Liver (tissue), 9 donors: ENCODE measurements around the gene PRKCD. TPM values are rescaled to one million over a fixed set of nuclear protein-coding genes. Genes with fewer than 3 reads are reported as not detected.

Experiments
- DNase-seq: peaks from one replicate; pipeline ENCODE4 v3.0.0-alpha.2; 2017; ENCODE audit warnings: low spot score
- H3K27ac ChIP-seq, 2 donors: one replicate each; pipeline ENCODE4 v1.7.0; 2013; ENCODE audit warnings: inconsistent platforms in 2 of 2, low read length in 2 of 2, control low read depth in 1 of 2, low read depth in 1 of 2, mild to moderate bottlenecking in 1 of 2
- H3K27me3 ChIP-seq, 4 donors: one replicate each; pipeline versions ENCODE4 v1.6.1 to v1.7.0; 2013; ENCODE audit warnings: low read length in 3 of 4, inconsistent platforms in 1 of 4, mild to moderate bottlenecking in 1 of 4, moderate library complexity in 1 of 4; ENCODE audit not compliant: control insufficient read depth in 4 of 4, insufficient read depth in 4 of 4
- H3K36me3 ChIP-seq, 4 donors: one replicate each; pipeline versions ENCODE4 v1.6.1 to v1.7.0; 2013; ENCODE audit warnings: low read length in 3 of 4, mild to moderate bottlenecking in 3 of 4, low read depth in 1 of 4, moderate library complexity in 1 of 4; ENCODE audit not compliant: control insufficient read depth in 4 of 4, insufficient read depth in 3 of 4
- H3K4me1 ChIP-seq, 4 donors: one replicate each; pipeline versions ENCODE4 v1.6.1 to v1.7.0; 2013; ENCODE audit warnings: low read length in 3 of 4, mild to moderate bottlenecking in 3 of 4, moderate library complexity in 1 of 4; ENCODE audit not compliant: control insufficient read depth in 4 of 4, insufficient read depth in 4 of 4
- H3K4me3 ChIP-seq, 3 donors: one replicate each; pipeline versions ENCODE4 v1.6.1 to v1.7.0; 2013; ENCODE audit warnings: low read length in 3 of 3, control low read depth in 1 of 3, low read depth in 1 of 3, mild to moderate bottlenecking in 1 of 3
- H3K9ac ChIP-seq, 2 donors: one replicate each; pipeline ENCODE4 v1.7.0; 2013; ENCODE audit warnings: low read length in 2 of 2, mild to moderate bottlenecking in 2 of 2, moderate library complexity in 2 of 2, control low read depth in 1 of 2, low read depth in 1 of 2
- H3K9me3 ChIP-seq, 4 donors: one replicate each; pipeline versions ENCODE4 v1.6.1 to v1.7.0; 2013; ENCODE audit warnings: low read length in 3 of 4; ENCODE audit not compliant: control insufficient read depth in 4 of 4
- CTCF ChIP-seq: fragments of 150-350 bp; IDR thresholded peaks from 2 replicates; pipeline ENCODE4 v1.5.1; 2017; ENCODE audit warnings: improper control_type of control experiment, low read depth, low read length; ENCODE audit not compliant: missing input control
- EGR1 ChIP-seq, 2 donors: IDR thresholded peaks; 2 replicates each; pipeline ENCODE4 v1.6.1; 2016 to 2018; ENCODE audit warnings: antibody characterized with exemption in 2 of 2, low read depth in 2 of 2
- FOXA1 ChIP-seq: IDR thresholded peaks from 2 replicates; pipeline ENCODE4 v1.6.1; 2016; ENCODE audit warnings: antibody characterized with exemption
- FOXA2 ChIP-seq: IDR thresholded peaks from 2 replicates; pipeline ENCODE4 v1.6.1; 2016; ENCODE audit warnings: antibody characterized with exemption
- GABPA ChIP-seq, 2 donors: IDR thresholded peaks in 1 of 2; conservative IDR thresholded peaks in 1 of 2; 2 replicates each; pipeline ENCODE4 v1.6.1; 2016; ENCODE audit warnings: antibody characterized with exemption in 2 of 2, mild to moderate bottlenecking in 1 of 2, moderate library complexity in 1 of 2
- HNF4A ChIP-seq, 2 donors: conservative IDR thresholded peaks; 2 replicates each; pipeline ENCODE4 v1.6.1; 2016; ENCODE audit warnings: antibody characterized with exemption in 2 of 2, mild to moderate bottlenecking in 2 of 2
- HNF4G ChIP-seq: IDR thresholded peaks from 2 replicates; pipeline ENCODE4 v1.6.1; 2016; ENCODE audit warnings: antibody characterized with exemption
- JUND ChIP-seq, 2 donors: IDR thresholded peaks; 2 replicates each; pipeline ENCODE4 v1.6.1; 2016; ENCODE audit warnings: antibody characterized with exemption in 2 of 2
- NR2F2 ChIP-seq: IDR thresholded peaks from 2 replicates; pipeline ENCODE4 v1.6.1; 2016; ENCODE audit warnings: antibody characterized with exemption
- RAD21 ChIP-seq, 2 donors: IDR thresholded peaks; 2 replicates each; pipeline ENCODE4 v1.6.1; 2016; ENCODE audit warnings: antibody characterized with exemption in 2 of 2, mild to moderate bottlenecking in 2 of 2
- REST ChIP-seq: IDR thresholded peaks from 2 replicates; pipeline ENCODE4 v1.6.1; 2016; ENCODE audit warnings: antibody characterized with exemption, mild to moderate bottlenecking
- RXRA ChIP-seq, 2 donors: IDR thresholded peaks; 2 replicates each; pipeline ENCODE4 v1.6.1; 2017 to 2018; ENCODE audit warnings: antibody characterized with exemption in 2 of 2, mild to moderate bottlenecking in 1 of 2
- SP1 ChIP-seq: IDR thresholded peaks from 2 replicates; pipeline ENCODE4 v1.6.1; 2018; ENCODE audit warnings: antibody characterized with exemption, mild to moderate bottlenecking
- TAF1 ChIP-seq: conservative IDR thresholded peaks from 2 replicates; pipeline ENCODE4 v1.6.1; 2016; ENCODE audit warnings: antibody characterized with exemption, mild to moderate bottlenecking
- YY1 ChIP-seq: IDR thresholded peaks from 2 replicates; pipeline ENCODE4 v1.6.1; 2016; ENCODE audit warnings: antibody characterized with exemption, mild to moderate bottlenecking
- whole genome bisulfite sequencing: extraction: QIAGEN DNeasy Blood & Tissue Kit; methylation state at CpG from one replicate; pipeline ENCODE4 v1.1.7; 2013; 5-methylcytosine and 5-hydroxymethylcytosine counted together
- polyA plus RNA-seq, 2 donors: library from polyadenylated mRNA; stranded (reverse) in 1 of 2; unstranded in 1 of 2; fragments of 200-250 nt in 1 of 2; fragments of >200 nt in 1 of 2; fragmentation: Nextera tagmentation in 1 of 2; extraction: Ambion mirVana in 1 of 2; gene quantifications; one replicate each; pipeline versions ENCODE4 v1.2.1 to v1.2.3, GENCODE V29; 2013 to 2015
- total RNA-seq, 2 donors: library from RNA; depleted of rRNA; stranded (reverse); fragments of >200 nt; gene quantifications; one replicate each; pipeline ENCODE4 v1.2.3, GENCODE V29; 2014
- TF ChIP-seq, protein P1 (sequence below): IDR thresholded peaks from 2 replicates; pipeline ENCODE4 v1.6.1; 2016; ENCODE audit warnings: antibody characterized with exemption
- TF ChIP-seq, protein P2 (sequence below): IDR thresholded peaks from 2 replicates; pipeline ENCODE4 v1.6.1; 2016; ENCODE audit warnings: antibody characterized with exemption
- TF ChIP-seq, protein P3 (sequence below): IDR thresholded peaks from 2 replicates; pipeline ENCODE4 v1.6.1; 2016; ENCODE audit warnings: antibody characterized with exemption
- donor health status: healthy.
- donor health status: healthy.
- donor health status: healthy.
- donor health status: healthy.
- donor health status: healthy.

Gene PRKCD
- total and polyA plus RNA-seq, 4 donors, result 3.1 to 7.3 (median 3.4) TPM

DNA sequence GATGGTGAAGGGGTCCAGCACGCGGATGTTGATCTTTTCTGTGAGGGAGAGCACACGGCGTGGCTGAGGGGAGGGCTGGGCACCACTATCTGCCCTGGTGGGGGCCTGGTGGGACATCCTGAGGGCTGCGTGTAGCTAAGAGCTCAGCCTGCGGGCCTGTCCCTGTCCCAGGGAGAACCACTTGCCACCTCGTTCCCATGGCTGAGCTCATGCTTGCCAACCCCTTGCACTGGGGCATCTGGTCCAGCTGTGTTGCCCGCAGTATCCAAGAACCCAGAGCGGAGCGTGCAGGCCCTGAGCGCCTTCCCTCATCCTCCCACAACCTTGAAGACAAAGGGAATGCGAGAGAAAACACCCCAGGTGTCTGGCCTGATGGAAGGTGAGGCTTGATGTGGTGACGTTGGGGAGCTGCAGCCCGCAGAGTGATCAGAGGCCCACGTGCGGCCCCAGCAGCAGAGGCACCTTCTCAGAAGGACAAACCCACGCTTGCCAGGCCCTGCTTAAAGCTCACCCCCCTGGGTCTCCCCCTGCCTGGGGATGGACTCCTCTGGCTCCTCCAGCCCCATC lies 65.9 kb downstream of the PRKCD start (continued):
- no peak for TF ChIP-seq REST
- TF ChIP-seq TAF1, result no peak

DNA sequence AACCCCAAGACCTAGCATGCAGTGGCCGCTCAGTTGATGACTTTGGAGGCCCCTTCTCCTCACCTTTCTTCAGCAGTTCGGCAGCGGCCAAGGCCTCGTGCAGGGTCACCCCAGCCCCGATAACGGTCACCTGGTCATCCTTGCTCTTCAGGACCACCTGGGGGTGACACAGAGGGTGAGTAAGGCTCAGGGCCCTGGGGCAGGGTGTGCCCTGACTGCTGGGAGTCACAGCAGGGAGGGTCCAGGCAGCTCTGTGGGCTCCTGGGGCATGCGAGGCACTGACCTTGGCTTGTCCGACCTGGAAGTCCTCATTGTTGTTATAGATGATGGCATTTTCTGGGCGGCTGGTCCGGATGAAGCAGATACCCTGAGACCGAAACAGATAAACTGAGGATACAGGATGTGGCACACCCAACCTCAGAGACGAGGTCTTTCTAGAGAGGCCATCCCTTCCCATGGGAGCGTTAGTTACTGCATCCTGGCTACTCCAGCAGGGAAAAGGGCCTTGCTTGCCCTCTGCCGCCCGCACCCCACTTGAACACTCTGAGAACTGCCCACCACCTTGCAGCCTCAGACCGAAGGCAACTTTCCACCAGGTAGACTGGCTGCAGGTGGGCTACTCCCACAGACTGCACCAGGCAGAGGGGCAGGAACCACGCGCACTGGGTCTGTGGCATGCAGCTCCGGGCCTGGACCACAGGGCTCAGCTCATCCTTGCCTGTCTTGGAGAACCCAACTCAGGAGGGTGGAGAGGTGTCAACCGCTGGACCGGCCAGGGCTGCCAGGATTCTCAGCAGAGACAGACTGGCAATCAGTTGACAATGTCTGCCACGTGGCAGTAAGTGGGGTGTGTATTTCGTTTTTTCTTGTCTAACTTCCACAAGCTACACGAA lies 67.2 kb downstream of the PRKCD start:
- no peaks in the 10 kb centered on the region for H3K27me3 ChIP-seq
- no peak overlapping the region for H3K27ac ChIP-seq
- no peak for DNase-seq
- H3K4me3 ChIP-seq, result no peak overlapping the region
- peaks cover 43 to 87% (median 49%) of the 10 kb centered on the region in 4 donors for H3K36me3 ChIP-seq
- H3K4me1 ChIP-seq, result no peaks in the 10 kb centered on the region
- TF ChIP-seq RAD21 (IDR thresholded peaks at IDR 0.05) (no peak), NR2F2 (no peak)
- H3K9me3 ChIP-seq, result no peaks in the 10 kb centered on the region
- no peak overlapping the region for H3K9ac ChIP-seq
- WGBS, result 88% methylated on average over 24 of the region's 24 CpGs

DNA sequence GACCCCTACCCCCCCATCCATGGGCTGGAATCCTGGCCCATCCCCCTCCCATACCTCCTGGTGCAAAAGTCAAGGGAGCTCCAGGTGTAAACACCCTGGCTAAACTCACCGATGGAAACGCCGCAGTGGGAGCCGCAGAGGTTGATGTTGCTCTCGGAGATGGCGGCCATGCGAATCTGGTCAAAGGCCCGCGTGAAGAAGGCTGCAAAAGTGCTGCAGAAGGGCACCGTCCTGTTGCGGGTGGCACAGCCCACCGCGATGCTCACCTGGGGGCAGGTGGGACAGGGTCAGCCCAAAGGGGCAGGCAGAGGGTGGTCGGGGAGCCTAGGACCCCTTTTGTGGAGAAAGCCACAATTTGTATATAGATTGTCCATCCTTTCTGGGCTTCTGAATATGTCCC lies 68.2 kb downstream of the PRKCD start:
- no peak overlapping the region for H3K4me3 ChIP-seq
- H3K9me3 ChIP-seq, result no peaks in the 10 kb centered on the region
- H3K27me3 ChIP-seq, result no peaks in the 10 kb centered on the region
- H3K27ac ChIP-seq, result no peak overlapping the region
- peaks cover 43 to 84% (median 49%) of the 10 kb centered on the region in 4 donors for H3K36me3 ChIP-seq
- H3K9ac ChIP-seq, result no peak overlapping the region
- no peak for DNase-seq
- 97% methylated on average over 14 of the region's 14 CpGs for WGBS
- TF ChIP-seq RXRA (IDR thresholded peaks at IDR 0.05), result no peak
- no peak for TF ChIP-seq JUND (IDR thresholded peaks at IDR 0.05)
- TF ChIP-seq YY1, result no peak
- no peak for TF ChIP-seq CTCF
- TF ChIP-seq RAD21 (IDR thresholded peaks at IDR 0.05), result no peak
- TF ChIP-seq GABPA (IDR thresholded peaks at IDR 0.05 in 1 of 2, conservative IDR thresholded peaks at IDR 0.05 in 1 of 2), result no peak
- TF ChIP-seq HNF4A (conservative IDR thresholded peaks at IDR 0.05), result no peak
- no peak for TF ChIP-seq SP1
- TF ChIP-seq HNF4G, result no peak
- no peak for TF ChIP-seq TAF1
- TF ChIP-seq EGR1 (IDR thresholded peaks at IDR 0.05; ENCODE audit: low read depth in 2 of 2), result no peak
- TF ChIP-seq, protein P1, sequence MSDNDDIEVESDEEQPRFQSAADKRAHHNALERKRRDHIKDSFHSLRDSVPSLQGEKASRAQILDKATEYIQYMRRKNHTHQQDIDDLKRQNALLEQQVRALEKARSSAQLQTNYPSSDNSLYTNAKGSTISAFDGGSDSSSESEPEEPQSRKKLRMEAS, result no peak
- no peak for TF ChIP-seq REST
- no peak for TF ChIP-seq FOXA1
- no peak for TF ChIP-seq NR2F2
- TF ChIP-seq, protein P2, sequence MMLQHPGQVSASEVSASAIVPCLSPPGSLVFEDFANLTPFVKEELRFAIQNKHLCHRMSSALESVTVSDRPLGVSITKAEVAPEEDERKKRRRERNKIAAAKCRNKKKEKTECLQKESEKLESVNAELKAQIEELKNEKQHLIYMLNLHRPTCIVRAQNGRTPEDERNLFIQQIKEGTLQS, result no peak
- no peak for TF ChIP-seq FOXA2
- TF ChIP-seq, protein P3, sequence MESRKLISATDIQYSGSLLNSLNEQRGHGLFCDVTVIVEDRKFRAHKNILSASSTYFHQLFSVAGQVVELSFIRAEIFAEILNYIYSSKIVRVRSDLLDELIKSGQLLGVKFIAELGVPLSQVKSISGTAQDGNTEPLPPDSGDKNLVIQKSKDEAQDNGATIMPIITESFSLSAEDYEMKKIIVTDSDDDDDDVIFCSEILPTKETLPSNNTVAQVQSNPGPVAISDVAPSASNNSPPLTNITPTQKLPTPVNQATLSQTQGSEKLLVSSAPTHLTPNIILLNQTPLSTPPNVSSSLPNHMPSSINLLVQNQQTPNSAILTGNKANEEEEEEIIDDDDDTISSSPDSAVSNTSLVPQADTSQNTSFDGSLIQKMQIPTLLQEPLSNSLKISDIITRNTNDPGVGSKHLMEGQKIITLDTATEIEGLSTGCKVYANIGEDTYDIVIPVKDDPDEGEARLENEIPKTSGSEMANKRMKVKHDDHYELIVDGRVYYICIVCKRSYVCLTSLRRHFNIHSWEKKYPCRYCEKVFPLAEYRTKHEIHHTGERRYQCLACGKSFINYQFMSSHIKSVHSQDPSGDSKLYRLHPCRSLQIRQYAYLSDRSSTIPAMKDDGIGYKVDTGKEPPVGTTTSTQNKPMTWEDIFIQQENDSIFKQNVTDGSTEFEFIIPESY, result no peak
- no peaks in the 10 kb centered on the region for H3K4me1 ChIP-seq
